ENCODE data around the gene SHQ1. TPM values are rescaled to one million over a fixed set of nuclear protein-coding genes. Genes with fewer than 3 reads are reported as not detected.
"Not testable (repeated sequence)": the region's sequence is repeated elsewhere in the genome, so short reads cannot be mapped to it uniquely, and the experiment has no call there.

The SHQ1 gene
- total RNA-seq, 1 donor from 2014 or later = 19.3 TPM

GRCh38 chr3:72750405-72750965 is 97.8 kb downstream of the SHQ1 start:
- DNase-seq (ENCODE audit: low read depth, low spot score) = no peak

- DNase-seq (ENCODE audit: low read depth, low spot score) = no peak
These were observed 99.6 kb downstream of the SHQ1 start for GRCh38 chr3:72748659-72749058.

- no peak for DNase-seq (ENCODE audit: low read depth, low spot score)
These were observed 101.5 kb downstream of the SHQ1 start for GRCh38 chr3:72746430-72747411.

- DNase-seq (ENCODE audit: low read depth, low spot score) = no peak
These were observed 102.9 kb downstream of the SHQ1 start for GRCh38 chr3:72745146-72745999.

GRCh38 chr3:72744330-72744729 is 103.9 kb downstream of the SHQ1 start:
- no peak for DNase-seq (ENCODE audit: low read depth, low spot score)

GRCh38 chr3:72739531-72740466 is 108.4 kb downstream of the SHQ1 start:
- DNase-seq (ENCODE audit: low read depth, low spot score) = no peak

GRCh38 chr3:72738752-72739530 is 109.3 kb downstream of the SHQ1 start:
- DNase-seq (ENCODE audit: low read depth, low spot score) = no peak

- DNase-seq (ENCODE audit: low read depth, low spot score) = not testable (repeated sequence)
These were observed 113.2 kb downstream of the SHQ1 start for GRCh38 chr3:72735072-72735471.

- DNase-seq (ENCODE audit: low read depth, low spot score) = no peak
These were observed 114.6 kb downstream of the SHQ1 start for GRCh38 chr3:72733676-72734075.

GRCh38 chr3:72732666-72733345 is 115.4 kb downstream of the SHQ1 start:
- not testable (repeated sequence) for DNase-seq (ENCODE audit: low read depth, low spot score)

GRCh38 chr3:72728958-72729467 is 119.2 kb downstream of the SHQ1 start:
- no peak for DNase-seq (ENCODE audit: low read depth, low spot score)

- no peak for DNase-seq (ENCODE audit: low read depth, low spot score)
These were observed 119.8 kb downstream of the SHQ1 start for GRCh38 chr3:72728329-72728889.

GRCh38 chr3:72727726-72728125 is 120.5 kb downstream of the SHQ1 start:
- DNase-seq (ENCODE audit: low read depth, low spot score) = no peak

- DNase-seq (ENCODE audit: low read depth, low spot score) = peak; percentile 19
These were observed 121.1 kb downstream of the SHQ1 start for GRCh38 chr3:72727172-72727571.

- no peak for DNase-seq (ENCODE audit: low read depth, low spot score)
These were observed 123.0 kb downstream of the SHQ1 start for GRCh38 chr3:72725229-72725628.

GRCh38 chr3:72724070-72724469 is 124.2 kb downstream of the SHQ1 start:
- no peak for DNase-seq (ENCODE audit: low read depth, low spot score)

- DNase-seq (ENCODE audit: low read depth, low spot score) = peak; percentile 24
These were observed 125.1 kb downstream of the SHQ1 start for GRCh38 chr3:72722930-72723726.
